Keratinocyte (primary cell): ENCODE measurements around the gene SRP14. TPM values are rescaled to one million over a fixed set of nuclear protein-coding genes. Genes with fewer than 3 reads are reported as not detected.

Experiments used
- DNase-seq: peaks from one replicate; pipeline ENCODE4 v3.0.0-alpha.2; 2011; ENCODE audit warnings: low read depth, missing footprints, low spot score
- FAIRE-seq: peaks from 2 replicates; lab custom pipeline; 2011; peaks lifted over from hg19 to GRCh38; lab: Jason Lieb, UNC
- H2AFZ ChIP-seq: 2 replicates; pipeline ENCODE4 v1.6.0; 2012; ENCODE audit warnings: low read length, control low read depth, inconsistent platforms; ENCODE audit not compliant: control insufficient read depth
- H3K27ac ChIP-seq: 2 replicates; pipeline ENCODE4 v1.5.1; 2011; ENCODE audit warnings: low read length; ENCODE audit not compliant: control insufficient read depth, insufficient read depth
- H3K27me3 ChIP-seq: 3 replicates; pipeline ENCODE4 v1.6.0; 2011; ENCODE audit warnings: low read length; ENCODE audit not compliant: control insufficient read depth, insufficient read depth; ENCODE audit errors: extremely low read depth
- H3K36me3 ChIP-seq, 2 experiments: 2 replicates in 1 of 2; 3 replicates in 1 of 2; pipeline ENCODE4 v1.5.1; 2011; ENCODE audit warnings: low read length in 2 of 2, mild to moderate bottlenecking in 1 of 2; ENCODE audit not compliant: control insufficient read depth in 2 of 2, insufficient read depth in 2 of 2; ENCODE audit errors: extremely low read depth in 1 of 2
- H3K4me1 ChIP-seq: 3 replicates; pipeline ENCODE4 v1.5.1; 2011; ENCODE audit warnings: low read length; ENCODE audit not compliant: control insufficient read depth, insufficient read depth; ENCODE audit errors: extremely low read depth
- H3K4me2 ChIP-seq: 3 replicates; pipeline ENCODE4 v1.6.0; 2011; ENCODE audit warnings: low read depth, low read length; ENCODE audit not compliant: control insufficient read depth, insufficient read depth; ENCODE audit errors: extremely low read depth
- H3K4me3 ChIP-seq, 3 experiments: fragments of 200-600 bp in 1 of 3; sonication (generic) in 1 of 3; 2 replicates in 2 of 3; 3 replicates in 1 of 3; pipeline ENCODE4 v1.5.1; 2011 to 2016; ENCODE audit warnings: low read length in 3 of 3, mild to moderate bottlenecking in 3 of 3, control low read depth in 2 of 3, inconsistent platforms in 1 of 3, low read depth in 1 of 3, mixed read lengths in 1 of 3, mixed run types in 1 of 3, moderate library complexity in 1 of 3; ENCODE audit not compliant: control insufficient read depth in 2 of 3, insufficient read depth in 2 of 3; ENCODE audit errors: extremely low read depth in 1 of 3
- H3K79me2 ChIP-seq: 2 replicates; pipeline ENCODE4 v1.6.0; 2012; ENCODE audit warnings: low read length; ENCODE audit not compliant: control insufficient read depth, insufficient read depth
- H3K9ac ChIP-seq: 3 replicates; pipeline ENCODE4 v1.6.0; 2011; ENCODE audit warnings: low read length; ENCODE audit not compliant: control insufficient read depth, insufficient read depth; ENCODE audit errors: extremely low read depth
- H3K9me1 ChIP-seq: 3 replicates; pipeline ENCODE4 v1.6.0; 2011; ENCODE audit warnings: low read length; ENCODE audit not compliant: control insufficient read depth, insufficient read depth; ENCODE audit errors: extremely low read depth
- H3K9me3 ChIP-seq: 2 replicates; pipeline ENCODE4 v1.5.1; 2012; ENCODE audit warnings: low read depth, low read length; ENCODE audit not compliant: control insufficient read depth
- H4K20me1 ChIP-seq: 3 replicates; pipeline ENCODE4 v1.6.0; 2011; ENCODE audit warnings: low read length; ENCODE audit not compliant: control insufficient read depth, insufficient read depth; ENCODE audit errors: extremely low read depth
- EZH2 ChIP-seq: IDR thresholded peaks from one replicate; pipeline ENCODE4 v1.6.1; 2012; ENCODE audit warnings: inconsistent platforms, mild to moderate bottlenecking, low read length, moderate library complexity
- dilution Hi-C: fragments of 300-500 bp; cut with MboI; formaldehyde crosslinking; loops from one replicate; pipeline ENCODE4 v1.7.0; 2020; ENCODE audit warnings: low sequenced_read_pairs; ENCODE audit not compliant: extremely low pct_ligation_motif_present
- polyA plus RNA-seq, 5 experiments: library from polyadenylated mRNA; depleted of rRNA in 3 of 5; stranded (reverse) in 3 of 5; stranded (forward) in 1 of 5; unstranded in 1 of 5; fragments of >200 nt; gene quantifications; 1 replicate in 1 of 5; 2 replicates in 3 of 5; 3 replicates in 1 of 5; pipeline versions ENCODE4 v1.2.1 to v1.2.3, GENCODE V29; 2011 to 2012; ENCODE audit warnings: missing spikeins in 2 of 5, low read depth in 1 of 5, low replicate concordance in 1 of 5
- TF ChIP-seq, protein P1 (sequence below), 3 experiments: IDR thresholded peaks in 1 of 3; conservative IDR thresholded peaks in 1 of 3; optimal IDR thresholded peaks in 1 of 3; 2 replicates in 2 of 3; 3 replicates in 1 of 3; pipeline versions ENCODE3 to v1.5.1; 2011; ENCODE audit warnings: low read length in 3 of 3, mild to moderate bottlenecking in 3 of 3, moderate library complexity in 2 of 3, control low read depth in 1 of 3, inconsistent platforms in 1 of 3; ENCODE audit not compliant: insufficient read depth in 2 of 3; ENCODE audit errors: extremely low read depth in 1 of 3

The SRP14 gene
- polyA plus RNA-seq, 1 donor (not counting 4 experiments of a cell fraction or from before 2014, with no cell fraction given): 407 TPM

DNA sequence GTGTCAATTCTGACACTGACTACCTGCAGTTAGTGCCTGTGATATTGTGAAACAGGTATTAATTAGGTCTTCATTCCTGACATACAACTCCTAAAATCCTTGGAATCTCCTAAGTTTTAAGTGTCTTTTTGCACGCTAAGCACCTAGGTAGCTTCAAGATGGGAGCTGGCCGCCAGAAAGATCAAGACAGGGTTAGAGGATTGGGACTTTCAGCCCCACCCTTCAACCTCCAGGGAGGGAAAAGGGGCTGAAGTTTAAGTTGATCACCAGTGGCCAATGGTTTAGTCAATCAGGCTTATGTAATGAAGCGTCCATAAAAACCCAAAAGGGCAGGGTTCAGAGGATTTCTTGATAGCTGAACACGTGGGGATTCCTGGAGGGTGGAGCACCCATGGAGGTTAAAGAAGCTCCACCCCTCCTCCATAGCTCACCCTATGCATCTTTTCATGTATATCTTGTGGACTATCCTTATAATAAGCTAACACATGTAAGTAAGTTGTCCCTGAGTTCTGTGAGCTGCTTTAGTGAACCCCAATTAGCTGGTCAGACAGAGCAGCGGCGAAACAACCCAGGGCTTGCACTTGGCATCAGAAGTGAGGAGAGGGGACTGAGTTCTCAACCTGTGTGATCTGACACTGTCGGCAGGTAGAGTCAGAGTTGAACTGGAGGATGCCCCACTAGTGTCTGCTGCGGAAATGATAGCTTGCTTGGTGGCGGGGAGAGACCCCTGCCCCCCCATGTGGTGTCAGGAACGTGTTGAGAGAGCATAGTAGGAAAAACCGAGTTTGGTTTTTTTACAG, 12.8 kb upstream of the SRP14 start:
- peaks cover 3% of the 10 kb centered on the region for H4K20me1 ChIP-seq
- peaks cover 3% of the 10 kb centered on the region for H3K9me1 ChIP-seq
- no peaks in the 10 kb centered on the region for H3K27me3 ChIP-seq
- no peaks in the 10 kb centered on the region for H3K9me3 ChIP-seq
- no peak overlapping the region for H3K27ac ChIP-seq
- DNase-seq (no peak), FAIRE-seq (no peak)
- peaks cover 35% of the 10 kb centered on the region for H3K4me1 ChIP-seq
- no peak overlapping the region for H3K4me3 ChIP-seq
- no peak overlapping the region for H2AFZ ChIP-seq
- no peaks in the 10 kb centered on the region for H3K36me3 ChIP-seq
- no peaks in the 10 kb centered on the region for H3K79me2 ChIP-seq
- no peak for TF ChIP-seq EZH2
- TF ChIP-seq, protein P1, sequence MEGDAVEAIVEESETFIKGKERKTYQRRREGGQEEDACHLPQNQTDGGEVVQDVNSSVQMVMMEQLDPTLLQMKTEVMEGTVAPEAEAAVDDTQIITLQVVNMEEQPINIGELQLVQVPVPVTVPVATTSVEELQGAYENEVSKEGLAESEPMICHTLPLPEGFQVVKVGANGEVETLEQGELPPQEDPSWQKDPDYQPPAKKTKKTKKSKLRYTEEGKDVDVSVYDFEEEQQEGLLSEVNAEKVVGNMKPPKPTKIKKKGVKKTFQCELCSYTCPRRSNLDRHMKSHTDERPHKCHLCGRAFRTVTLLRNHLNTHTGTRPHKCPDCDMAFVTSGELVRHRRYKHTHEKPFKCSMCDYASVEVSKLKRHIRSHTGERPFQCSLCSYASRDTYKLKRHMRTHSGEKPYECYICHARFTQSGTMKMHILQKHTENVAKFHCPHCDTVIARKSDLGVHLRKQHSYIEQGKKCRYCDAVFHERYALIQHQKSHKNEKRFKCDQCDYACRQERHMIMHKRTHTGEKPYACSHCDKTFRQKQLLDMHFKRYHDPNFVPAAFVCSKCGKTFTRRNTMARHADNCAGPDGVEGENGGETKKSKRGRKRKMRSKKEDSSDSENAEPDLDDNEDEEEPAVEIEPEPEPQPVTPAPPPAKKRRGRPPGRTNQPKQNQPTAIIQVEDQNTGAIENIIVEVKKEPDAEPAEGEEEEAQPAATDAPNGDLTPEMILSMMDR (optimal IDR thresholded peaks at IDR 0.05 in 1 of 3, IDR thresholded peaks at IDR 0.05 in 1 of 3, conservative IDR thresholded peaks at IDR 0.05 in 1 of 3; ENCODE audit: extremely low read depth in 1 of 3, insufficient read depth in 2 of 3, low read length in 3 of 3): no peak
- dilution Hi-C loops: no loop called here
- no peak overlapping the region for H3K4me2 ChIP-seq
- no peak overlapping the region for H3K9ac ChIP-seq

DNA sequence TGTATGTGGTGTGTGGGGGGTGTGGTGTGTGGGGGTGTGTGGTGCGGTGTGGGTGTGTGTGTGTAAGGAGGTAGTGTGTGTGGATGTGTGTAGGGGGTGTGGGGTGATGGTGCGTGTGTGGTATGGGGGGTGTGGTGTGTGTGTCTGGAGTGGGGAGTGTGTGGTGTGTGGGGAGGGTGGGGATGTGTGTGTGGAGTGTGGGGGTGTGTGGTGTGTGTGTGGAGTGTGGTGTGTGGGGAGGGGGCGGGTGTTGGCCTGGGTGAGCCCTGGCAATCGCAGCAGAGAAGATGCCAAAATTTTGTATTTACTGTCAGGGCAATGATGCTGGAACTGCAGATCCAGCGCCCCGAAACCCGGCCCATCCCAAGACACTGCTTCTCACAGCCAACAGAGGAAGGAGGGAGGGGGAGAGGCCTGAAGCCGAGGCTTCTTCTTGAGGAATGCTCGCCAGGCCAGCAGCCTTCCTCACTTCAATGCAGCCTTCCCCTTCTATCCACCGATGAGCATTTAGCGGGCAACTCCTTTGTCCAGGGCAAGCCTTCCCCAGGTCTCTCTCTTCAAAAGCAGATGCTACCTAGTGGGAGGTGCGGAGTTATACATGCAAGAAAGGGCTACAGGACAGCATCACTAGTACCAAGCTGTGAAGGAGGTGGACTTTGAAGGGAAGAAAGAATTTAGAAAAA, 11.9 kb upstream of the SRP14 start:
- Histone ChIP-seq H3K27me3 (no peaks in the 10 kb centered on the region), H3K4me3 (no peak overlapping the region), H3K36me3 (no peaks in the 10 kb centered on the region), H4K20me1 (peaks cover 3% of the 10 kb centered on the region), H3K4me2 (no peak overlapping the region), H3K9me3 (no peaks in the 10 kb centered on the region), H3K9me1 (peaks cover 3% of the 10 kb centered on the region), H3K9ac (no peak overlapping the region), H3K27ac (no peak overlapping the region), H3K79me2 (no peaks in the 10 kb centered on the region), H3K4me1 (peaks cover 37% of the 10 kb centered on the region), H2AFZ (no peak overlapping the region)
- no peak for TF ChIP-seq EZH2
- TF ChIP-seq, protein P1 (optimal IDR thresholded peaks at IDR 0.05 in 1 of 3, IDR thresholded peaks at IDR 0.05 in 1 of 3, conservative IDR thresholded peaks at IDR 0.05 in 1 of 3; ENCODE audit: extremely low read depth in 1 of 3, insufficient read depth in 2 of 3, low read length in 3 of 3): no peak
- dilution Hi-C loops: no loop called here
- FAIRE-seq (no peak), DNase-seq (no peak)
